ENCODE measurements around the gene KCNJ5.

DNA sequence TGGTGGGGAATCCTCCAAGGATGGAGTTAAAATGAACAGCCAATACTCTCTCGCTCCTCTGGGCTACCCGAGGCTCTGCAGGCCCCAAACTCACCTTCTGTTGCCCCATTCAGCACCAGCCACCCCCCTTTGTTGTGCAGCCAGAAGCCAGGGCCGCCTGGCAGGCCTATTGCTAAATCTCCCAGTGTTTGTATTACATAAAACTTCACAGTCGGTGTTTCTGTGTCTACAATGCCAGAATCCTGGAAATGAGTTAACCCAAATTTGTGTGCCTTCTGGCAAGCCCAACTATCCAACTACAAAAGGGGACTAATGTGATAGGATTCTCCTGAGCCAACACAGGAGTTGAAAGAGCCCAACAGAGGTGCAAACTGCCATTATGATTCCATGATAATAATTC lies 9.3 kb downstream of the KCNJ5 start:
- TF ChIP-seq CTCF (IDR thresholded peaks at IDR 0.05; ENCODE audit: insufficient read depth, low read length) (no peak), POLR2AphosphoS5 (IDR thresholded peaks at IDR 0.05; ENCODE audit: low read depth) (no peak), GABPA (IDR thresholded peaks at IDR 0.05; ENCODE audit: low read depth) (no peak), SPI1 (IDR thresholded peaks at IDR 0.05; ENCODE audit: borderline replicate concordance, low read depth) (no peak)

All from HL-60 (cell line).